Ramos (cell line): ENCODE data around the gene ZNF669.
"Not testable (repeated sequence)": the region's sequence is repeated elsewhere in the genome, so short reads cannot be mapped to it uniquely, and the experiment has no call there.

Experiments
- in situ Hi-C: fragments of 300-500 bp; cut with MboI; formaldehyde crosslinking; loops from one replicate; pipeline ENCODE4 v1.14.3; 2022; ENCODE audit warnings: low sequenced_read_pairs; ENCODE audit not compliant: unreplicated experiment

The ZNF669 gene

DNA sequence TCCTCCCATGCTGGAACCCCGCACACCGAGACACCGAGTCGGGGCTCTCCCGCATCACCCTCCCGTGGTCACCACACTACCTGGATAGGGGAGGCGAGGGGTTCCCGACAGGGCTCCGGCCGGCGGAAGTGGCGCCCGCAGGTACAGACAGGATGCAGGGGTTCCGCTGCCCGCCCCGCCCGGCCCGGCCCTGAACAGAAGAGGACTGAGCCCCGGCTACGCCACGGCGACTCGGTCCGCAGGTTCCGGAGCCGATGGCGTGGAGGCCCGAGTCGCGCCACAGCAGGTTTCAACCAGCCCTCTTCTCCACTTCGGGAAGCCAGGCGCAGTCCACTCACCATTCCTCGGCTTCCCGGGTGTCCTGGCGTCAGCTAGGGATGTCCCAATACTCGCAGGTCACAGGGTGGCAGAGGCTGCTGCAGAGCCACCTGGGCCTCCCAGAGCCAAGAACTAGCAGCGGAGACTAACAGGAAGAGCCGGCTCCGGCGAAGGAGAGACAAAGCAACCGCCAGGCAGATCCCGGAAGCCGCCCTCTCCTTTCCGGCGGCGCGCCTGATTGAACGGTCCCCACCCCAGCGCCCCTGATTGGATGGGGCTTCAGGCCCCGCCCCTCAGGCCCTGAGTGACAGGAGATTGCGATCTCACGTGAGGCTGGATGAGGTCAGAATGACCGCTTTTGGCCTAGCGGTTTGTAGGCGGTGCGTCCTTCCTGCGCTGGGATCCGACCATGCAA, at the start of gene ZNF669:
ZNF669 (minus strand) TSS at position 498 of the 733 bp plus-strand sequence; CDS start at position 341, 157 bp downstream.
- in situ Hi-C loops, result no loop called here

DNA sequence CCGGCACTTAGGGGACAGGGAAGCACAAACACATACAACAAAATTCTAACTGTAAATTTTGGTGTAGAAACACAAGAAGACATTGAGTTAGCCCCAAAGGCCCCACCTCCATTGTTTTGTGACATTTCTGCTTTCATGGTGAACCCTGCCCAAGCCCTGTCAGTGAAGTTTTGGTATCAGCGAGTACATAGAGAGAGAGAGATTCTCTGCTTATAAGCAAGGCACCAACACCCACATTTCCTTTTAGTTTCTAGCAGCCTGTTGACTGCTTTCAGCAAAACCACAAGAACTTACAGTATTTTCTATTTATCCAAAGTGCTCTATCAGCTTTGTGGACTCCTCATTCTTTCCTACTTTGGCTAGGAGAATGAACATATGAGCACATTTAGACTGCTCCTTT, 43.6 kb upstream of the ZNF669 start:
- in situ Hi-C loops, result no loop called here

DNA sequence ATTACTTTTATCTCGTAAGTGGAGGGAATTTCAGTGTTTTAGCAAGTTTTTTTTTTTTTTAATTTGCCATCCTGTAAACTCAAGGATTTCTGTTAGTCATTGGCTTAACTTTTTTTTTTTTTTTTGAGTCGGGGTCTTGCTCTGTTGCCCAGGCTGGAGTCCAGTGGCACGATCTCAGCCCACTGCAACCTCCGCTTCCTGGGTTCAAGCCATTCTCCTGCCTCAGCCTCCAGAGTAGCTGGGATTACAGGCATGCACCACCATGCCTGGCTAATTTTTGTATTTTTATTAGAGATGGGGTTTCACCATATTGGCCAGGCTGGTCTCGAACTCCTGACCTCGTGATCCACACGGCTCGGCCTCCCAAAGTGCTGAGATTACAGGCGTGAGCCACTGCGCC, 43.0 kb upstream of the ZNF669 start:
- in situ Hi-C loops, result not testable (repeated sequence)

DNA sequence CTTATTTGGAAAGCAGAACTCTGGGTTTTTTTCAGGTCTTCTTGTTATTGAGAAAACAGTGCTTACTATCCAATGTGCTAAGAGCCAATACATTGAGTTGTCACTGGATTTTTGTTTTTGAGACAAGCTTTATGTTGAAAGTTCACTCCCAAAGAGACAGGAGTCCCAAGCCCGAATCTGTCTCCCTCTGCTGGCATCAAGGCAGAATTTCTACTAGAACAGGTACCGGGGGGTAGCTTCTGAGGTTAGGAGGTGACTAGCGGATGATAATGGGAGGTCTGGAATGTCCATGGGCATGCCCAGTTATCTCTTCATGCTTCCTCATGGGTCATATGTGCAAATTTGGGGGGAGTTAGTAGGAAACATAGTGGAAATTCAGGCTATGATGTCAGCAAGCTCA, 42.5 kb upstream of the ZNF669 start:
- in situ Hi-C loops, result no loop called here

DNA sequence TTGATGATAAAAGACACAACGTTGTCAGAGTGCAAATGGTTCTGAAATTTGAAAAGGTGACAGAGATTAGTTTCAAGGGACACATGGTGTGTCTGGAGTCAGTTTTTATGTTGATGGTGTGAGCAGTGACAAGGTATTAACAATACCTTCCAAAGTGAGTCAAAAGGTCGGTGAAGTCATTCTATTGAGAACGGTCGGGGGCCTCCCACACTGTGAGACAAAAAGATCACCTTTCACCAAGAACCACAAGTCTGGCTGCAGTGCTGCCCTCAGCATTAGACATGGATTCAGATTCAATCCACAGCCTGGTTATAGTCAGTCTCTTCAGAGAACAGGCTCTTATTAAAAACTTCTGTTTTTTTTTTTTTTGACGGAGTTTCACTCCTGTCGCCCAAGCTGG, 41.1 kb upstream of the ZNF669 start:
- in situ Hi-C loops, result no loop called here

DNA sequence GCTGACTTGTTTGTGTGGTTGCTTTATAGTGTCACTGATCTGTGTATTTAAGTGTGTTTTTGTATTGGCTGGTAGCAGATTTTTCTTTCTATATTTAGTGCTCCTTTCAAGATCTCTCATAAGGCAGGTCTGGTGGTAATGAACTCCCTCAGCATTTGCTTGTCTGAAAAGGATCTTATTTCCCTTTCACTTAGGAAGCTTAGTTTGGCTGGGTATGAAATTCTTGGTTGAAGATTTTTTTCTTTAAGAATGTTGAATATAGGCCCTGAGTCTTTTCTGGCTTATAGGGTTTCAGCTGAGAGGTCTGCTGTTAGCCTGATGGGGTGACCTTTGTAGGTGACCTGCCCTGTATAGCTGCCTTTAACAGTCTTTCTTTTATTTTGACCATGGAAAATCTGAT, 35.4 kb upstream of the ZNF669 start:
- in situ Hi-C loops, result not testable (repeated sequence)

DNA sequence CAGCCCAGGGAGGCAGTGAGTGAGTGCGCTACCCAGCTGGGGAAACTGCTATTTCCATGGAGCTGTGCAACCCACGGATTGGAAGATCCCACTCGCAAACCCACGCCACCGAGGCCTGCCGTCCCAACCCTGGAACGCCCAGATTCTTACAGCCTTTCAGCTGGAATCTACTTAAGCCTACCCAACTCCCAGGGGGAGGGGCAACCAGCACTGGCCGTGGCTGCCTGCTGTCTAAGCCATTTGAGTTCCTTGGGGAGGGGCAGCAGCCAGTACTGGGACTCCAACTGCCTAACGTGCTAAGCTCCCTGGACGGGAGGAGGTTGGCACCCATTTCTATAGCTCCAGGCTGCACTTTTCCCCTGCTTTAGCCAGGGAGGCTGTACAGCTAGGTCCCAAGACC, 27.1 kb upstream of the ZNF669 start:
- in situ Hi-C loops, result no loop called here

DNA sequence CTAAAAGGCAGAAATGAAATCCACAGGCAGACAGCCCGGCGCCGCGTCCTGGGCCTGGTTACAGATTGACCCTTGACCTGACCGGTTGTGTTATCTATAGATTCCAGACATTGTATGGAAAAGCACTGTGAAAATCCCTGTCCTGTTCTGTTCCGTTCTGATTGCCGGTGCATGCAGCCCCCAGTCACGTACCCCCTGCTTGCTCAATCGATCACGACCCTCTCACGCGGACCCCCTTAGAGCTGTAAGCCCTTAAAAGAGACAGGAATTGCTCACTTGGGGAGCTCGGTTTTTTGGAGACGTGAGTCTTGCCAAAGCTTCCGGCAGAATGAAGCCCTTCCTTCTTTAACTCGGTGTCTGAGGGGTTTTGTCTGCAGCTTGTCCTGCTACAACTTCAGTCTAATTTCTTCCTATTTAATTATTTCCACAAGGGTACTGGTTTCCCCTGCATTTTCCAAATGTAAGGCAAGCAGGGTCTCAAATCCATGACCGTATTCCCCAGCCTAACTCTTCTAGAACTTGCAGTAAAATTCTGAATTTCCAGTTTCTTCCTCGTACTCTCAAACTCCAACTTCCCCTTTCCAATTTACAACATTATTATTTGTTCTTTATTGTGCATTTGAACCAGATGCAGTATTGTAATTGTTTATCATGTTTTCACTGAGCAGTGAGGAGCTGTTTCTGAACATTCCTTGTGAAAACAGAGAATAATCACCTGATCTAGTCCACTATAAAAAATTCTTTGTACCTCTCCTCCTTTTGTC, 23.5 kb upstream of the ZNF669 start:
- in situ Hi-C loops, result not testable (repeated sequence)

DNA sequence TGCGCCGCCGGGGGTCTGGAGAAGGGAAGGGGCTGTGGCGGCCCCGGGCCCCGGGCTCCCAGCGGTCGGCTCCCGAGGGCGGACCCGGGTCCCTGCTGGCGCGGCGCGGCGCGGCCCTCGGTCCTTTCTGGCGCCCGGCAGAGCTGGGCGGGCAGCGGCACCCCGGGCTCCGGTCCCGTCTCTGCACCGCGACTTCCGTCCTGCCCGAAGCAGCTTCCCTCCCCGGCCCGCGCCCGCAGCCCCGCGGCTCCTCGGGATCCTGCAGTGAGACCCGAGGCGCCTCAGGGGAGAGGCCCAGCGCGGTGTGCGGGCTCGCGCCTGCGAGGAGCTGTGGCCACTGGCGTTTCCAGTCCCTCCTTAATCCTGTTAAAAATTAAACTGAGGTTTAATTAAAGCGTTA, 22.4 kb upstream of the ZNF669 start:
- in situ Hi-C loops, result not testable (repeated sequence)

DNA sequence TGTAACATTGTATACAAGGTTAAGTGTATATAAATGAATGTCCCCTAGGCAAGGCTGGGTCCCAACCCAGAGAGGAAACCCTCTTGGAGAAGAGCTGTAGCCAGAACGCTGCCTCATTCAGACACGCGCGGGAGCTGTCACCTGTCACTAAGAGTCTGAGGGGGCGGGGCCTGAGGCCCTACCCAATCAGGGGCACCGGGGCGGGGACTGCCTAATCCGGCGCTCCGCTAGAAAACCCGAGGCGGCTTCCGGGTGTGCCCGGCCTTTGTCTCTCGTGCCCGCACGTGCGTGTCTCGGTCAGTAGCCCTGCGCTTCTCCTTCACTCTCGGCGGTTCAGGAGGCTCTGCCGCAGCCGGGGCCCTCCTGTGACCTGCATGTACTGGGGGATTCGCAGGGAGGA, 22.0 kb upstream of the ZNF669 start:
- in situ Hi-C loops, result not testable (repeated sequence)

DNA sequence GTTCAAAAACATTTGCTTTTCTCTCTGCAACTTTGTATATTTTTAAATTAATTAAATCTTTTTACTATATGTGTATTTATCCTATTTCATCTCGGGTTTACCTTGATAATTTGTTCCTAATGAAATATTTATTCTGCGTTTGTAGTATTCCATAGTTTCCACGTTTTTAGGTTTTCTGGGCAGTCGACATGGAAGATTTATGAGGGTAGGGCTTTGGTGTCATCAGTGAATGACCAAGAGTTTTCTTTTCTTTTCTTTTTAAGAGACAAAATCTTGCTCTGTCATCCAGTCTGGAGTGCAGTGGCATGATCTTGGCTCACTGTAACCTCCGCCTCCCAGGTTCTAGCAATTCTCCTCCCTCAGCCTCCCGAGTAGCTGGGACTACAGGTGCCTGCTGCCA, 17.2 kb upstream of the ZNF669 start:
- in situ Hi-C loops, result no loop called here

DNA sequence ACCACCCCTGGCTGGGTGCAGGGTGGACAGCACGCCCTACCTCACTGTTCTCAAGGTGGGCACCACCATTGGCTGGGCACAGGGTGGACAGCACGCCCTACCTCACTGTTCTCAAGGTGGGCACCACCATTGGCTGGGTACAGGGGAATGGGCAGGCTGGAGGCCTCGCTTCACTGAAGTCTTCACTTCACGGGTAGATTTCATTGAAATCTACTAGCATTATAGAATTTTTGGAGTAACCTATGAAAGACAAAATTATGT, 16.2 kb upstream of the ZNF669 start:
- in situ Hi-C loops, result not testable (repeated sequence)

DNA sequence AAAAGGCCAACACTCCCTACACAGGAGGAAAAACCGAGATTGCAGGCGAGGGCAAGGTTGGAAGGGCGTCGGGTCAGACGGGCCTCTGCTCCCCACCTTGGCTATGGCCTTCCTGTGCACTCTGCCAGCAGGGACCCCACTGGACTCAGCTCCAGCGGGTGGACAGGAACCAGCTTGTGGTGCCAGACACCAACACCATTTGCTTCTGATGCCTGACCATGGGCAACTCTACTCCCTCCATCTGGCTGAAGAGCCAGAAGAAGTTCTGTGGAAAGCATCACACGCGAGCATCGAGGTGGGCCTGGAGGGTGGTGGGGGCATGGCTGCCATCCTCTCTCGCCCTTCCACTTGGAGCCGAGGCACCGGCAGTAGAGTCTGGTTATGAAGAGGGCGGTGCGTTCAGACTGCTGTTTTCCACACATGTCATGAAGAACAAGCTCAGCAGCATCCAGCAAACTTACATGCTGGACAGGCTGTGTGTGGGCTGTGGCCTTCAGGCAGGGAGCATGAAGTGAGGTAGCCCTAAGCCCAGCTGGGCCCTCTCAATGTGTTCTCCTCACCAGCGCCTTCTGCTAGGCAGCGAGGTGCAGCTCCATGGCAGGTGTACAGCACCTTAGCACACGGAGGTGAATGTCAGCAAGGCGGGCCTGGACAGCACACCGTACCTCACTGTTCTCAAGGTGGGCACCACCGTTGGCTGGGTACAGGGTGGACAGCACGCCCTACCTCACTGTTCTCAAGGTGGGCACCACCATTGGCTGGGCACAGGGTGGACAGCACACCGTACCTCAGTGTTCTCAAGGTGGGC, 15.6 kb upstream of the ZNF669 start:
- in situ Hi-C loops, result no loop called here

DNA sequence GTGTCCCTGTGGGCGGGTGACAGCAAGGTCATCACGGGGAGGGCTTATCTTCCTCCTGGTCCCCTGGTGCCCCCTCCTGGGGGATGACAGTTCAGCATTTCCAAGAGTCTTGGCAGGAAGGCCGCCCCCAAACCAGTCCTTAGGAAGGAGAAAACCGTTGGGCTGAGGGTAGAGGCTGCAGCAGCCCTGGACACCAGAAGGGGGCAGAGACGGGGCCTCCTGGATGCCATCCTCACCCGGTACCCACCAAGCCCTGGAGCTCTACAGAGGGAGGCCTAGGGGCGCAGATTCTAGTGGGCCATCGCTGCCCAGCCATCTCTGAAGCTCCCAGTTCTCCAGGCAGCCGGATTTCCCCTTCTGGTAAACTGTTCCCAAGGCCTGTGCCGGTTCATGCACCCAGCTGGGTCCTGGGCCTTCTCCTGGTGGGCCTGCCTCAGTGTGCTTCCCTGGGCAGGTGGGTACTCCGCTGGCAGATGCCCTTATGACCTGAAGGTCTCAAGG, 14.8 kb upstream of the ZNF669 start:
- in situ Hi-C loops, result no loop called here

DNA sequence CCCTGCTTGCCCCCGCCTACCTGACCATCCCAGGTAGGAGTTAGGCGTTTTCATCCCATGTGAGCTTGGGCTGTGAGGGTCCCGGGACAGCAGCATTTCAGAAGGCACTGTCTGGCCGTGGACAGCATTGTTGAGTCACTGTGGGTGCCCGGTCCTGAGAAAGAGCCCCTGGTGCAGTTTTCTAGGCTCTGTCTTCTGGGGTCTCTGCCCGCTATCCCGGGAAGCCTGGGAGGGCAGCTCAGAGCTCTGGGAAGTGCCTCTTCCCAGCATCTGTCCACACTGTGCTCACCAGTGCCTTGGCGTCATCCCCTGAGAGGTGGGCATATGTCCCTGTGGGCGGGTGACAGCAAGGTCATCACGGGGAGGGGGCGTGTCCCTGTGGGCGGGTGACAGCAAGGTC, 11.4 kb upstream of the ZNF669 start:
- in situ Hi-C loops, result no loop called here

DNA sequence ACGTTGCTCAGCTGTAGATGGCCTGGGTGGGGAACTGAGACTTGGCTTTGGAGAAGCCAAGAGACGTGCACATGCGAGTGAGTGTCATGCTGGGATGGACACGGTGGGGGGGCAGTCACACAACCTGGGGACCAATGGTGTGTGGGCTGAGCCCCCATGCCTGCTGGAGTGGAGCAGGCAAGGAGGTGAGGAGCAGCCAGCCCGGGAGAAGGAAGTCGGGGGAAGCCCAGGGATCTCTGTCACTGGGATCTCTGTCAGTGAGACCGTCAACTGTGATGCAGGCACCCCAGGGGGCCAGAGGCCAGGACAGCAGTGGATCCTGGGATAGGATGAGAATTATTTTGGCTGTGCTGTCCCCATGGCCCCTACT, 11.0 kb upstream of the ZNF669 start:
- in situ Hi-C loops, result no loop called here

DNA sequence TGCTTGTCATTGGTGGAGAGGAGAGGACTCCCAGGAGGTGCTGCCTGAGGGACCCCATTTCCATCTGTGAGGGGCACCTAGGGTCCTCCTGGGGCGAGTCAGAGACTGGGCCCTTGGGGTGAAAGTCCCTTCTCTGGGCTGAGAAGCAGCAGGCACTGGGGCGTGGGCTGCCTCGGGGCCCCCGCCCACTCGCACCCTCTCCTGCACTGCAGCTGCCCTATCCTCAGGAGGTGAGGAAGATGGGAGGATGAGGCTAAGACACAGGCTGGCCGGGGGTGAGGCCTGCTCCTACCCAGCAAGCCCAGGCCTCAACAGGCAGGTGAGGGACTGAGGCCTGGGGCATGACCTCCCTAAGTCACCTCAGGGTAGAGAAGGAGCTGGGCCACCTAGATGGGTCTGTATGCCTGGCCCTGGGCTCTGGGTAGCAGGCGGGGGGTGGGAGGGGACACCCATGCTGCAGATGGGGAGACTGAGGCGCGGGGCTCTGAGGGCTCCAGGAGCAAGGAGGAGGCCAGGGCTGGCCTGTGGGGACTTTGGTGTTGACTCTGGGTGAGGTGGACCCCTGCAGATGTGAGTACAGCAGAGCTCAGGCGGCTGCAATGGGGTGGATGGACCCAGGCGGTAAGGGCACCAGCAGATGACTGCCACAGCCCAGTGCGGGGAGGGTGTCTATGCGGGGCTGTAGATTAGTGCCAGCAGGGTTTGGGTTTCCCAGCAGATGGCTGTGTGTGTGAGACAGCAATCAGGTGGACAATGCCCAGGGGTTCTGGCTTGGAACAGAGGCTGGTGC, 10.4 kb upstream of the ZNF669 start:
- in situ Hi-C loops, result no loop called here

DNA sequence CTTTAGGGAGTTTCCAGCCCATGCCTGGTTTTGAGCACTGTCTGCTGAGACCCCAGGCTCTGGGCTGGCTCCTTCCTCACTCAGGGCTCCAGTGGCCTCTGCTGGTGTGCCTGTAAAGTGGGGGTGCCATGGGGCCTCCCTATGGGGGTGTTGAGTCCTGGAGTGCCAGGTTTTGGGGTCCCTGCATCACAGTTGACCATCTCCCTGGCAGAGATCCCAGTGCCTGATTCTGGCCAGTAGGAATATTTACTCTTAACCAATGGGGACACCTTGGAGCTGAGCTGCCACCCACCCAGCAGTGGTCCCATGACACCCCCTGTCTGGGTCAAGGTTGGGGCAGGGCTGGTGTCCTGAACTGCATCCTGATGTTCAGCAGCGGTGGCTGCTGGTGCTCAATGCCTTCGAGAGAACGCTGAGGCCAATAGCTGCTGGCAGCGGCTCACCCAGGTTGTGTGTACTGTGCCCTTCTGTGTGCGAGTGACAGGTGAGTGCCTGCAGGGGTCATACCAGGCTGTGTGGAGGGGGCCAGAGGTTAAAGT, 9.6 kb upstream of the ZNF669 start:
- in situ Hi-C loops, result no loop called here

DNA sequence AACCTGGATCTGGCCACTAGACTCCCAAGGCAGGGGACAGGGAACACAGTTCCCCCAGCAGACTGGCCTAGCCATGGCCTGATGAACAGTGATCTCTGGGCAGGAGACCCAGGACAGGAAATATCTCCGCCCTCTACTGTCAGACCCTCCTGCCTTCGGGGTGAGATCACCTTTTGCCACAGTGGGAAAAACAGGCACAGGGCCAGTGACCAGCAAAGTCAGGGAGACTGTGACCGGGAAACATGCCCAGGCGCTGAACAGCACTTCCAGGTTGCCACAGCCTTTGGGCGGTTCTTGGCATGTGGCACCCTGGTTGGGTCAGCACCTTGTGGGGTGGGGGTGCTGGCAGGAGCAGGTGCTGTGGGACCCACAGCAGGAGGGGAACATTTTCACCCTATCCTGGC, 8.9 kb upstream of the ZNF669 start:
- in situ Hi-C loops, result no loop called here

DNA sequence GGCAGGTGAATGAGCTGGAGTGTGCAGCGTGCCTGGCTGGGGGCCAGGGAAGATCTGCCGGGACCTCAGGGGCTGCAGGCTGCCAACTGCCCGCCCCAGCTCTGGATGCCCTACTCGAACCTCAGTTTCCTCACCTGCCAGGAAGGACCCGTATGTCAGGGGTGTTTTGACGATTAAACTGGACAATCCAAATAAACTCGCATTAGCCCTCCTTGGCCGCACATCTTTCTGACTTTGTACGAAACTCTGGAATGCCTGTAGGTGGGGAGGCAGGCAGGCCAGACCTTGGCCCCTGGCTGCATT, 8.3 kb upstream of the ZNF669 start:
- in situ Hi-C loops, result no loop called here
